Right lung (tissue), 5 donors: ENCODE measurements around the gene SMURF2. TPM values are rescaled to one million over a fixed set of nuclear protein-coding genes. Genes with fewer than 3 reads are reported as not detected.
A peak's percentile ranks its signal among the peaks of the same experiment; 100 is the strongest.
"Not testable (repeated sequence)": the region's sequence is repeated elsewhere in the genome, so short reads cannot be mapped to it uniquely, and the experiment has no call there.

ENCODE experiments used
- DNase-seq, 2 donors: peaks; one replicate each; pipeline ENCODE4 v3.0.0-alpha.2; 2013
- polyA plus RNA-seq, 5 donors: library from polyadenylated mRNA; unstranded; fragments of 120-200 nt; gene quantifications; one replicate each; pipeline versions ENCODE4 v1.2.1 to v1.2.3, GENCODE V29; 2013; ENCODE audit warnings: inconsistent platforms in 1 of 5, low replicate concordance in 1 of 5; ENCODE audit not compliant: insufficient read length in 5 of 5, insufficient read depth in 1 of 5

SMURF2 gene
- polyA plus RNA-seq, 5 donors: 36.2 to 63.4 (median 61.6) TPM

DNA sequence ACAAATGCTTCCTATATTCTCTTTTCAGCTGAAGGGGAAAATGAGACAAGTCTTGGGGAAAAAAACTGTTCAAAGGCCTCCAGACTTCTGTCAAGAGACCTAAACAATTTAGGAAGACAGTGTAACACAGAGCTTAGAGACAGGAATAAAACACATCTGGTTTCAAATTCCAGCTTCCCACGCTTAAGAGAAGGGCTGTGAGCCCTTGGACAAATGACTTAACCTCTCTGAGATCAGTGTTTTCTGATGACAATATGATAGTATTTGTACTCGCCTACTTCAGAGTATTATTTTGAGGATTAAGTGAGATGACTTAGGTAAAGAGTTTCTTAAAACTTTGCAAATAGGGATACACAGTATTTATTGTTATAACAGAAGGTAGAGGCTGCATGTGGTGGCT lies 29.5 kb downstream of the SMURF2 start:
- no peak for DNase-seq

DNA sequence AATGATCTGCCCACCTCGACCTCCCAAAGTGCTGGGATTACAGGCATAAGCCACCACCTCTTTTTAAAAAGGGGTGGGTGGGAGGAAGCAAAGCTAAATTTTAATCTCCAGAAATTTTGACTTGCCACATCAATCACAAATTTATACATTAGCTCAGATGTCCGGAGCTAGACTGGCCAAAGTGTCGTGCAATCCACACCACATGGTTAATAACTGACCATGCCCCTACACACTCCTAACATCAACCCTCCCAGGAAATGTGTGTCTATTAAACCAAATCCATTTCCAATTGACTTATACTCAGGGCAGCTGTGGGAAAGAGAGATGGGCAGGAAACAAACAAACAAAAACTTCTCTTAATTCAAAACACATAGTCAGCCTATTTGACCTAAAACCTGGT lies 29.9 kb downstream of the SMURF2 start:
- DNase-seq: no peak

DNA sequence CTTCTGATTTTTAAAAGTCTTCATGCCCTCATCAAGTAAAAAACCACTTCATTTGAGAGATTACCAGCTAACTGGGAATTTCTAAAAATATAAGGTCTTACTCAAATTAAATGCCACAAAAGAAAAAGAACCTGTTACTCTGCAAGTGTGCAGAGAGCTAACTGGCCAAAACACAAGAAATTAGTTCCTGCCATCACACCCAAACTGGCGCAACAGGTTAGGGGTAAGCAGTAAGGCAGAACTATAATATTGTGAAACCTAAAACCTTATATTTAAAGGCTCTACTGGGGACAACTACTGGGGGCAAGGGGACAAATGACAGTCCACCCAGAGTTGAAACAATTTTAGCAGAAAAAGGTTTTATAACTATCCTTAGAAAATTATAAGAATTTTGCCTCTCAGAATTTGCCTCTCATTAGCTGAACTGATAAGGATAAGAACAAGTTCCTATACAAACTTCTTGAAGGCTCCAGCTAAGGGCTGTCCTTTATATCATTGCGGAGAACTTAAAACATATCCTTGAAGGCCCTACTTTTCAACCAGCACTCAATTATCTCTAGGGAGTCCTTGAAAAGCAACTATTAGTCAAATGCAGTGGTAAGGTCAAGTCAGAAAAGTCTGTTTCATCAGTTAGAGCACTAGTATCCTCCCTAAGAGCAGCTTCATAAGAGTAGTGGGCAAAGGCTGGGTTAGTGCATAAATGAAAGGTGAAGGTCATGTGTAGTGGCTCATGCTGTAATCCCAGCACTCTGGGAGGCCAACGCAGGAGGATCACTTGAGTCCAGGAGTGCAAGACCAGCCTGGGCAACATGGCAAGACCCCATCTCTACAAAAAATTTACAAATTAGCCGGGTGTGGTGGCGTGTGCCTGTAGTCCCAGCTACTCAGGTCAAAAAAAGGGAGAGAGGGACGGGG lies 31.5 kb downstream of the SMURF2 start:
- DNase-seq: peak in 1 of 2 donors; percentile 18

DNA sequence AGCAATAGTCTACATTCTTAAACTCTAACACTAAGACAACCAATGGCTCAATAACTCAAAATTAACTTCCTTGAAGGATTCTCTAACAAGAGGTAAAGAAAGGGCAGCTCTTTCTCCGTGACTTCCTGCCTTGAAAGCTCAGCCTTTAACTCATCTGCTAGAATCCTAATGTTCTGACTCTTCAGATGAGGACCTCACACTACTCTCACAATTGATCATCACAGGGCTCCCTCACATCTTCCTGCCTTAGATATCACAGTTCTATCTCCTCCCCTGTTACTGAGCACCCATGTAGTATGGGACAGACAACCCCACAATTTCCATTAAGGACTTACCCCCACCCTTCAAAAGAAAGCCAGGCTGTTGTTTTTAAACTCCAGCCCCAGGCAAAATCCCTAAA lies 33.5 kb downstream of the SMURF2 start:
- no peak for DNase-seq

DNA sequence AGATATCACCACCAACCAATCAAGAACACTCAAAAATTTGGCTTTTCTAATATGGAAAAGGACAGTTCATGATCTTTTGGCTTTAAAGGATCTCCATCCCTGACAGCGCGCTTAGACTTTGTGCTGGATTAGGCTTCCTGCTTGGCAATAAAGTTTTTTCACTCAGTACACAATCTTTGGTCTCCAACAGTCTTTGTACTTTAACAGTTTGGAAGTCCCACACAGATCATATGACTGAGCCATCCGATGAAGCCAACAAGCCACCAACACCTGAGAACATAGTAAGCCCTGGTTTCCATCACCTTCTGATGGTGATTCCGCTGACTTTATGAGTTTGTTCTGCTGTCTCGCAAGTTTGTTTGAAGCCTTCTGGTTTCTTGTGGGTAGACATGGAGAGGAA lies 34.3 kb downstream of the SMURF2 start:
- DNase-seq: no peak

DNA sequence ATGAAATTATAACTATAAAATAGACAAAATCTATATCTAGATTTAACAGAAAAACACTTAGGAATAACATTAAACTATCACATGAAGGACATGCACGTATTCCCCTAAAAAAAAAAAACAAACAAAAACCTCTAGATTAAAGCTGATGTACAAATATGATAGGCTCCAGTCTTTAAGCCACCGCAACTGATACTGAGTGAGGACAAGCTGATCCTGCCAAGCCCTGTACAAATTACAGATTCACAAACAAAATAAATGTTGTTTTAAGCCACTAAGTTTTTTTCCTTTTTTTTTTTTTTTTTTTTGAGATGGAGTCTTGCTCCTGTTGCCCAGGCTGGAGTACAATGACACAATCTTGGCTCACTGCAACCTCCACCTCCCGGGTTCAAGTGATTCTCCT lies 35.3 kb downstream of the SMURF2 start:
- DNase-seq: no peak

DNA sequence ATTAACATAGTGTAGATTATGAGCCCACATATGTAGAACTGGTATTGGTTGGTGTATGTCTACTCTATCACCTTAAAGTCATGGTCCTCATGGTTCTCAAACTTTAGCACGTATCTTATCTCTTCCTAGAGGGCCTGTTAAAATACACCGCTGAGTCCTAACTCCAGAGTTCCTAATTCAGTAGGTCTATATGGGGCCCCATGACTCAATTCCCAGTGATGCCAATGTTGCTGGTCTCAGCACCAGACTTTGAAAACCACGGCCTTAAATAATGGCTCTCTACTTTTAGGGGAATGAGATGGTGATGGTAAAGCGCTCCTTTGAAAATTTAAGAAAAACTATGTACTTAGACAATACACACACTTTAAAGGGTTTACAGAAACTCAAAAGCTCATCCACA lies 36.6 kb downstream of the SMURF2 start:
- DNase-seq: no peak

DNA sequence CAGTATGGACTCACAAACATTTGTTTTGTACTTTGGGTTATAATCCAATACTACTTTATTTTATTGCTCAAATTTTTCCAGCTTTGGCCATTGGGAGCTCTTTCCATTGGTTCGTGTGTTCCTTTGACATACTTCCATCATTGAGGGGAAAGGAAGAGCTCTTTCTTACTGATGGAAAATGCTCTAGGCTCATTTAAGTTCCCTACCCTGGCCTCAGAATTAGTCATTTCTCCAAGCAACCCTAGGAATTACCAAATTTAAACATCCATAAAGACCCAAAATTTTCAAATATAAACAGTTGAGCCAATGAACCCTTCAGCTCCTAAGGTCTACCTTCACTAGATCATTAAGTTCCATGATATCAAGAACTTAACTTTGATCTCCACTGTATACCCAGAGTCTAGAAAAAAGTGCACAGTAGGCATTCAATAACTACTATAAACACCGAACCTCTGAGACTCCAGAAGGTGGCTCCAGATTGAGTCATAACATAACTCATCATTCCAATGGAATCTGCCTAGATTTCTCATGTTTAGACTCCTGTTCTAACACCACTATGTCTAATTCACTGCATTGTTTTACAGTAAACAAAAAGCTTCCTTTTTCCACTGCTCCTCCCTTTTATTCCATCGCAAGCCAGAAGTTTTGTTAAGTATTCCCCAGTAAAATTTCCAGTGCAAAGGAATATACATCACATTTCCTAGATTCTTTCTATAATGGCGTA lies 39.0 kb downstream of the SMURF2 start:
- DNase-seq: no peak

DNA sequence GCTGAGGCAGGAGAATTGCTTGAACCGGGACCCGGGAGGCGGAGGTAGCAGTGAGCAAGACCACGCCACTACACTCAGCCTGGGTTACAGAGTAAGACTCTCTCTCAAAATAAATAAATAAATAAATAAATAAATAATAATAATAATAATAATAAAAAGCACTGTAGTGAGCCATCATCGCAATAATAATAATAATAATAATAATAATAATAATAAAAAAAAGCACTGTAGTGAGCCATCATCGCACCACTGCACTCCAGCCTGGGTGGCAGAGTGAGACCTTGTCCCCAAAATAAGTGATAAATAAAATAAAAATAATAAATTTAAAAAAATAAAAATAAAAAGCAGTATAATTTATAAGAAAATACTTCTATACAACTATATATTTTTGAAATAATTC lies 40.3 kb downstream of the SMURF2 start:
- DNase-seq: no peak

DNA sequence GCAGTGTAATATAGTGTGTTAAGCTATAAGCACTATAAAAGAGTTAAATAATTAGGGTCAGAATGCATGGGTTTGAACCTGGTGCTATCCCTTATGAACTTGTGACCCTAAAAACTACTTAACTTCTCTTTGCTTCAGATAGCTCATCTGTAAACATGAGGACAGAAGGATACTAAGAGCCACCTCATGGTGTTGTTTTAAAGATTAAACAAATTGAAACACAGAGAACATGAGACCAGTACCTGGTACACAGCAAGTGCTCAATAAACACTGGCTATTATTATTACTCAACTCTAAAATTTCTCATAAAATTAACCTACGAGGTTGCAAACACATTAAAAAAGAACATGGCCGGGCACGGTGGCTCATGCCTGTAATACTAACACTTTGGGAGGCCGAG lies 43.3 kb downstream of the SMURF2 start:
- no peak for DNase-seq

DNA sequence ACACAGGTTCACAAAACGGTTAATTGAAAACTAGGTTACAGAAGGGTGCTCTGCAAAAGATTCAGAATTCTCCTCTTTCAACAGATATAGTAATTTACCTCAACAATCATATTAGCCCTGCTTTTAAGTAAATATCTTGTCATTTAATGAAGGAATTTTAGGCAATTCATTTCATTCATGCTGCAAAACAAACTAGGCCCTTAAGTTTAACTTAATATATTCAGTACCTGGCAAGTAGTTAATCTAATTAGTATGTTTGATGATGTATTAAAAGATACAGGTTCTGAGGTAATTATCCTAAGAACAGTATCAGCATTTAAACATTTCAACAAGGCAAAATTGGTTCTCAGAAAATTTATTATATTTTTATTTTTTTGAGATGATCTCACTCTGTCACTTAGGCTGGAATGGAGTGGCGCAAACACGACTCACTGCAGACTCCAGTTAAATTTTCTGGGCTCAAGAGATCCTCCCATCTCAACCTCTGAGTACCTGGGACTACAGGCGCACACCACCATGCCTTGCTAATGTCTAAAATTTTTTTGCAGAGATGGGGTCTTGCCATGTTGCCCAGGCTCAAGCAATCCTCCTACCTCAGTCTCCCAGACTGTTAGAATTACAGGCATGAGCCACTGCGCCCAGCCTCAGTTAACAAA lies 44.9 kb downstream of the SMURF2 start:
- no peak for DNase-seq

DNA sequence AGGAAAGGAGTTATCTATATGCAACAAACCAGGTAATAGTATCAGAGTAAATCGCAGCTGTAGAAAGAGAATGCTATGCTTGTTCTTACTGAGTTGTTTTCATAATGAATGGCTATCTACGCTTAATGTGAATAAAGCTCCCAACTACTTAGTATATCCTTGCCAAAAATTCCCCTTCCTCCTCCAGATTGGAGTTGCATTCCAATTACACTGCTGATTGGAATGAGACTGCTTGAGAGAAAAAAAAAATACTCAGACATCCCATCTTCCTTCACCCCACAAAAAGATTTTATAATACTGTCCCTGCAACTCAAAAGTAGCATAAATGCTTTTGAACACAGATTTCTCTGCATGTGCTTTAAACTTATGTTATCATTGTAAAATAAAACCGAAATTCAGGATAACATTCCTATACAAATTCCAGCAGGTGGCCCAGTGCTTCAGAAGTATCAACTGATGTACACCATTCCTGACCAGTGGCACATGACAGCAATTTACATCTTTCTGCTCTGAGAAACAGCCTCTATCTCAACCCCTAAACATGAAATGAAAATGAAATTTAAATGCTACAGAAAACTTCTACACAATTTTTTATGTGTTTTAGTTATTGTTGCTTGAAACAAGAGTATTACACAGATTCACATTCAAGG lies 47.0 kb downstream of the SMURF2 start:
- peak; percentile 24 to 49 for DNase-seq

DNA sequence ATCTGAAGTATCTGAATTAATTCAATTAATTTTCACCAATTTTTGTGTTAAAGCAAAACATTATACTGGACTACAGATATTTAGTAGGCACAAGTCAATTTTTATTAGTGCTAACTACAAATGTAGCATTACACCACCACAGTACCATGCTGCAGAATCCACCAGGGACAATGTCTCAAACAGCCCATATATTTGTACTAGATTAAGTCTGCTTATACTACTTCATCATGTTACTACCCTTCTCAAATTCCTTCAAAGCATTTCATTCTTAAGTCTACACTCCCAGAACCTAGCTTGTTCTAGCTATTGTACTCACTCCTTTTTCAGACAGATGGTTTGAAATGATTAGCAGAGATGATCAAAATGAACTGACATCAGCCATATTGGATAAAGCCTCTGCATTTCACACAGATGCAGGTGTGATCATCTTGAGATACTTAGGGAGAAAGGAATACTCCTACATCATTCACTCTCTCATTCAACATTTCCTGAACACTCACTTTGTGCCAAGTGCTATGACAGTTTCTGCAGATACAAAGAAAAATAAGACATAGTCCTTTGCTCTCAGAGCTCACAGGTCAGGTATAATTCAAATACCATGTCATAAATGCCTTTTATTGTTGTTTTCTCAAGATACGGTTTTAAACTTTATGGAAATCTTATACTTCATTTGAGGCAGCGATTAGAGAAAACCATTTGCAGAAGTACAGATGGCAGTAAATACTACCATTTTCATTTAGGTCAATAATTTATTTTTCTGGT lies 47.7 kb downstream of the SMURF2 start:
- DNase-seq: no peak

DNA sequence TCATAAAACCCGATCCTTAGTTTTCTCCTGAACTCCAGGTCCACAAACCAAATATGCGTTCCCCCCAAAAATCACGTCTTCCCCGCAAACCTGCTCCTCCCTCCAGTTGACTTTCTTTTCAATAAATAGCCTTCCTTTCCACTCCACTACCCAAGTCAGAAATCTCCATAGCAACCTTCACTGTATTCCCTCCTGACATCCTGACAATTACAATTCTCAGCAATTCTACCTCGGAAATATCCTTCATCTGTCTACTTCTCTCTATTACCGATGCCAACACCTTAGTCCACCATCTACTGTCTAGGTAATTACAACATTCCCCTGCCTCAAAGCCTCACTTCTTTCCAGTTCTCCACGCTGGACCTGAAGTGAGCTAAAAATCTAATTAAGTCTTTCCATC lies 50.7 kb downstream of the SMURF2 start:
- DNase-seq: no peak

DNA sequence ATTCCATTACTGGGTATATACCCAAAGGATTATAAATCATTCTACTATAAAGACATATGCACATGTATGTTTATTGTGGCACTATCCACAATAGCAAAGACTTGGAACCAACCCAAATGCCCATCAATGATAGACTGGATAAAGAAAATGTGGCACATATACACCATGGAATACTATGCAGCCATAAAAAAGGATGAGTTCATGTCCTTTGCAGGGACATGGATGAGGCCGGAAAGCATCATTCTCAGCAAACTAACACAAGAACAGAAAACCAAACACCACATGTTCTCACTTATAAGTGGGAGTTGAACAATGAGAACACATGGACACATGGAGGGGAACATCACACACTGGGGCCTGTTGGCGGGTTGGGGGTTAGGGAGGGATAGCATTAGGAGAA lies 51.9 kb downstream of the SMURF2 start:
- DNase-seq: not testable (repeated sequence)

DNA sequence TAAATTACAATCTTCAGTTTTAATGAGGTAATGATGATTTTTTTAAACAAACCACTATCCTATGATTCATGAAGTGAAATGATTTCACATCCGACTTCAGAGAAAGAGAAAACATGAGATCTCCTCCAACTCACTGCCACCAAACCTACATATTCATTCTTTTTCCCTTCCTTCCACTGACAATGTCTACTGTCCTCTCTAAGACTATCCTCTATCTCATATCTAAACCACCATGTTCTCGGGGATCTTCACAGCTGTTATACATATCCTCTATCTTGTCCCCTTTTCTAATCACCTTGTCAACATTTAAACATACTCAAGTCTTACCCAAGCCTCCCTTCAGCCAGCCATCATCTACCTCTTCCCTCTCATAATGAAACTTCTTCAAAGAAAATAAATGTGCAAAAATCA lies 53.5 kb downstream of the SMURF2 start:
- DNase-seq: no peak

DNA sequence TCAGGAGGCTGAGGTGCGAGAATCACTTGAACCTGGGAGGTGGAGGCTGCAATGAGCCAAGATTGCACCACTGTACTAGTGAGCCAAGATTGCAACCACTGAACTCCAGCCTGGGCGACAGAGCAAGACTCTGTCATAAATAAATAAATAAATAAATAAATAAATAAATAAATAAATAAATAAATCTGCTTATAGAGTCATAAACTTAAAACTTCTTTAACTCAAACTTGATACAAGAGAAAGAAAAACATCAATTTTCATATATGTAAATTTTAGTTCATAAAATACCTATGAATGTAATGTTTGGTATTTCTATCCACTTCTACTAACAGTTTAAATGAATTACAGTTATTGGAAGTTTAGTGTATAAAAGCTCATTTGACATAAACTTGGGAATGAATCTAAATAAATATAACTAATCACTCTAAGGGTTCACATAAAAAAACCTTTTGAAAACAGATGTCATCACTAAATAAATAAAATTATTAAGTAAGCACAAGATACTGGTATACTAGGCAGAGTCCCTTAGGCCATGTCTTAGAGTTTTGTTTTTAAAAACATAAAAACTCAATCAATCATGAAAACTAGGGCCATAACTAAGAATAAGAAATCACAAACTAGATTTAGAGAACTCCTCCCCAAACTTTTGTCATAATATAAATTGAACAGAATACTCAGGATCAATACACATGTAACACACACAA lies 54.1 kb downstream of the SMURF2 start:
- DNase-seq: no peak

DNA sequence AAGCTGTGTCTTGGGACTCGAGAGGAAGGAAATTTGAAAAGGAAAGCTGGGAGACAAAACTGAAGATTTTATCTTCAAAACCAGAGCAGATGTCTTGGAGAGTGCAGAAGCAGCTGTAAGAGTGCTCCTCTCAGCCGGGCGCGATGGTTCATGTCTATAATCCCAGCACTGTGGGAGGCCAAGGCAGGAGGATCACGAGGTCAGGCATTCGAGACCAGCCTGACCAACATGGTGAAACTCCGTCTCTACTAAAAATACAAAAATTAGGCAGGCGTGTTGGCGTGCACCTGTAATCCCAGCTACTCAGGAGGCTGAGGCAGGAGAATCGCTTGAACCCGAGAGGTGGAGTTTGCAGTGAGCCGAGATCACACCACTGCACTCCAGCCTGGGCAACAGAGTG lies 57.6 kb downstream of the SMURF2 start:
- DNase-seq: not testable (repeated sequence)

DNA sequence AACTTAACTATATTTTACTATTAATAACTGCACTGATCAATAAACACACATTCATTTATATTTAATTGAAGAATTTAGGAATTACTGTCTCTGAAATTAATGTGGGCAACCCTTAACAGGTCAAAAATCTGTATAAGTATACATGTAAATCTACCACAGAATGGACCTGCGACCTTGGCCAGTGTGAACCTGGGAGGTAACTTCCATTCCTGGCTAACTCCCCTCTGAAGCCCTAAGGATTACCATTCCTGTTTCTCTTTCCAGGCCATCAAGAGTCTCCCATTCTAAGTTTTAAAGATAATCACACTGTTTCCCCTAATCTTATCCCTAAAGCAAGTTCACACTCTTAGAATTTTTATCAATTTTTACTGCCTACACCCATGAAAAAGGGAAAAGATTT lies 58.1 kb downstream of the SMURF2 start:
- no peak for DNase-seq

DNA sequence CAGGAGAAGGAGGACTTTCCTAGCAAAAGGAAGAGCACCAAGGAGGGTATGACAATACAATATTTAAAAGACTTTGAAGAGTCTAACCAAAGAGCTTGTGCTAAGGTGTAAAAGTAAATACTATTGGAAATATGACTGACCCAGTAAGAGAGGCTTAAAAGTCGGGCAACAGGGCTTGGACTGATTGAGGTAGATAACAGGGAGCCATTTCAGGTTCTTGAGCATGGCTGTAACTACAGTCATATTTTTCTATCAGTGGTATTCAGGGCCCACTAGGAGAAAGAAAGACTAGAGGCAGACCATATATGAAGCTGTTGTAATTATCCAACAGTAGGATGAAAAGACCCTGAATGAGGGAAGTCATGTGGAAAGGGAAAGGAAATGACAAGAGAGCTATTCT lies 62.3 kb downstream of the SMURF2 start:
- no peak for DNase-seq

DNA sequence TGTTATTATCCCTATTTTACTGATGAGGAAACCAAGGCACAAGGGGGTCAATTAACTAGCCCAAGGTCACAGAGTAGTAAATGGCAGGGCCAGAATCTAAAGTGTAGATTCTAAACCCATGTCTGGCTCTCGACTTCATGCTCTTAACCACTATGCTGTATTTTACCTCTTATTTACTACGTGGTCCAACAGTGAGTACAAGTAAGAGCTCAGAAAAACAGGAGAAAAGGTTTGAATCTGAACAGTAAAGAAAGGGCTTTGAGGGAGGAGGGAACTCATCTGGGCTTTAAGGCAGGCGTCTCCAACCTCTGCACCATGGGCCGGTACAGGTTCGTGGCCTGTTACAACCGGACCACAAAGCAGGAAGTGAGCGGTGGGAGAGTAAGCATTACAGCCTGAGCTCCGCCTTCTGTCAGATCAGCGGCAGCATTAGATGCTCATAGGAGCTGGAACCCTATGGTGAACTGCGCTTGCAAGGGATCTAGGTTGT lies 62.9 kb downstream of the SMURF2 start:
- no peak for DNase-seq
